A549 (cell line): Measurements from ENCODE around the gene FOXR1.

Experiments used
- EP300 ChIP-seq, 2 experiments: fragments of >200 bp; sonication (Bioruptor Twin); formaldehyde crosslinking; IDR thresholded peaks; 2 replicates in 1 of 2; 3 replicates in 1 of 2; pipeline ENCODE4 v1.6.1; 2016 to 2017
- SMC3 ChIP-seq: fragments of >200 bp; sonication (Bioruptor Twin); formaldehyde crosslinking; IDR thresholded peaks from 3 replicates; pipeline ENCODE4 v1.6.1; 2018; ENCODE audit warnings: inconsistent platforms
- TF ChIP-seq, protein P1 (sequence below): fragments of 200-600 bp; sonication (generic); IDR thresholded peaks from 2 replicates; pipeline ENCODE4 v1.6.1; 2016; ENCODE audit warnings: antibody characterized with exemption, mild to moderate bottlenecking, moderate library complexity

DNA sequence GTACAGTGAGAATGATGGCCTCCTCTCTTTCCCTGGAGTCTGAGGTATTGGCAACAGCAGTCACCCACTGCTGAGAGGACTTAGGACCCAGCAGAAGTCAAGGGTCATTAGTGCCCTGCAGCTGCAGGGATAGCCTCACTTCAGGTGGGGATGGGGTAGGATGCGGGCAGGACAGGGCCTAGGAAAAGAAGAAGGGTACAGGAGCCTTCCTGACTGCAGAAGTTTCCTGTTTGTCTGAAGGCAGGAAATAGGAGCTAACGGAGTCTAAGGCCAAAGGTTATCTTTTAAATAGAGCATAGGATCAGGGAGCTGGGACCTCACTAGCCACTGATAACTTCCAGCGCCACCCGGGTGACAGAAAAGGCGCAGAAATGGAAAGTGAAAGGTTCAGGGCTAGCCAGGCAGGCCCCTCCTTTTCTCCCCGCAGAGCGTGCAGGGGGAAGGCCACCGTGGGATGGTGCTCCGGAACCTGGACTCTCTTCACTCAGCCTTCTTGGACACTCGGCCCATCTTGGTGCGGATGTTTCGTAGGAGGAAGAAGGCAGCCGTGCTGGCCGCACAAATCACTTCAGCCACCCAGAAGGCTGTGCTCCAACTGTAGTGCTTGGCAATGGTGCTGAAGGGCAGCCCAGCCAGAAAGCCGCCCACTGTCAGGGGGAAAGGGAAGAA lies 53.0 kb downstream of the FOXR1 start:
- TF ChIP-seq, protein P1, sequence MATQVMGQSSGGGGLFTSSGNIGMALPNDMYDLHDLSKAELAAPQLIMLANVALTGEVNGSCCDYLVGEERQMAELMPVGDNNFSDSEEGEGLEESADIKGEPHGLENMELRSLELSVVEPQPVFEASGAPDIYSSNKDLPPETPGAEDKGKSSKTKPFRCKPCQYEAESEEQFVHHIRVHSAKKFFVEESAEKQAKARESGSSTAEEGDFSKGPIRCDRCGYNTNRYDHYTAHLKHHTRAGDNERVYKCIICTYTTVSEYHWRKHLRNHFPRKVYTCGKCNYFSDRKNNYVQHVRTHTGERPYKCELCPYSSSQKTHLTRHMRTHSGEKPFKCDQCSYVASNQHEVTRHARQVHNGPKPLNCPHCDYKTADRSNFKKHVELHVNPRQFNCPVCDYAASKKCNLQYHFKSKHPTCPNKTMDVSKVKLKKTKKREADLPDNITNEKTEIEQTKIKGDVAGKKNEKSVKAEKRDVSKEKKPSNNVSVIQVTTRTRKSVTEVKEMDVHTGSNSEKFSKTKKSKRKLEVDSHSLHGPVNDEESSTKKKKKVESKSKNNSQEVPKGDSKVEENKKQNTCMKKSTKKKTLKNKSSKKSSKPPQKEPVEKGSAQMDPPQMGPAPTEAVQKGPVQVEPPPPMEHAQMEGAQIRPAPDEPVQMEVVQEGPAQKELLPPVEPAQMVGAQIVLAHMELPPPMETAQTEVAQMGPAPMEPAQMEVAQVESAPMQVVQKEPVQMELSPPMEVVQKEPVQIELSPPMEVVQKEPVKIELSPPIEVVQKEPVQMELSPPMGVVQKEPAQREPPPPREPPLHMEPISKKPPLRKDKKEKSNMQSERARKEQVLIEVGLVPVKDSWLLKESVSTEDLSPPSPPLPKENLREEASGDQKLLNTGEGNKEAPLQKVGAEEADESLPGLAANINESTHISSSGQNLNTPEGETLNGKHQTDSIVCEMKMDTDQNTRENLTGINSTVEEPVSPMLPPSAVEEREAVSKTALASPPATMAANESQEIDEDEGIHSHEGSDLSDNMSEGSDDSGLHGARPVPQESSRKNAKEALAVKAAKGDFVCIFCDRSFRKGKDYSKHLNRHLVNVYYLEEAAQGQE: no peak
- TF ChIP-seq EP300 (IDR thresholded peaks at IDR 0.05): no peak
- TF ChIP-seq SMC3: no peak
